Central memory CD8-positive, alpha-beta T cell (primary cell): Measurements from ENCODE around the gene UBE2J2.

Source experiments
- ATAC-seq: fragments of 150-1000 bp; cut with Tn5 transposase; replicated peaks from 2 replicates; pipeline ENCODE4 v1.10.0; 2022; ENCODE audit warnings: mild to moderate bottlenecking, moderate FRiP score, moderate number of reproducible peaks; ENCODE audit not compliant: poor library complexity, severe bottlenecking; ENCODE audit errors: extremely low read depth
- DNase-seq, 2 donors: peaks; one replicate each; pipeline ENCODE4 v3.0.0; 2021; ENCODE audit warnings: low spot score in 2 of 2
- H3K27ac Mint-ChIP-seq: one replicate; pipeline ENCODE4 v1.8.0; 2022; ENCODE audit warnings: low read depth, mild to moderate bottlenecking, moderate library complexity, mixed read lengths
- H3K27me3 Mint-ChIP-seq: one replicate; pipeline ENCODE4 v1.8.0; 2022; ENCODE audit warnings: mixed read lengths
- H3K36me3 Mint-ChIP-seq: one replicate; pipeline ENCODE4 v1.8.0; 2022; ENCODE audit warnings: mild to moderate bottlenecking, moderate library complexity, mixed read lengths; ENCODE audit not compliant: insufficient read depth
- H3K4me1 Mint-ChIP-seq: one replicate; pipeline ENCODE4 v1.8.0; 2022; ENCODE audit warnings: mixed read lengths
- H3K4me3 Mint-ChIP-seq: one replicate; pipeline ENCODE4 v1.8.0; 2022; ENCODE audit warnings: mild to moderate bottlenecking, moderate library complexity, mixed read lengths
- H3K9me3 Mint-ChIP-seq: one replicate; pipeline ENCODE4 v1.8.0; 2022; ENCODE audit warnings: mixed read lengths

Gene UBE2J2

GRCh38 chr1:1231400-1232207, 42.0 kb downstream of the UBE2J2 start, which contains the start of gene SDF4:
Gene SDF4 (minus strand): TSS chr1:1232001. CDS start chr1:1228772, 3,229 bp downstream.
- H3K27me3 Mint-ChIP-seq, result no peaks in the 10 kb centered on the region
- H3K4me3 Mint-ChIP-seq, result peak within 1 kb of the TSS; percentile 87
- ATAC-seq (peak; percentile 98), DNase-seq (peak; percentile 90 to 93)
- H3K27ac Mint-ChIP-seq, result peak within 1 kb of the TSS; percentile 76
- no peaks in the 10 kb centered on the region for H3K9me3 Mint-ChIP-seq
- H3K4me1 Mint-ChIP-seq, result peaks cover 31% of the 10 kb centered on the region
- peaks cover 13% of the 10 kb centered on the region for H3K36me3 Mint-ChIP-seq

GRCh38 chr1:1230656-1231399, 42.8 kb downstream of the UBE2J2 start:
- H3K36me3 Mint-ChIP-seq, result peaks cover 16% of the 10 kb centered on the region
- no peaks in the 10 kb centered on the region for H3K27me3 Mint-ChIP-seq
- DNase-seq (no peak), ATAC-seq (no peak)
- peak overlapping the region; percentile 76 for H3K27ac Mint-ChIP-seq
- H3K4me1 Mint-ChIP-seq, result peaks cover 32% of the 10 kb centered on the region
- peak overlapping the region; percentile 87 for H3K4me3 Mint-ChIP-seq
- no peaks in the 10 kb centered on the region for H3K9me3 Mint-ChIP-seq

GRCh38 chr1:1229770-1230169, 43.9 kb downstream of the UBE2J2 start:
- H3K27ac Mint-ChIP-seq, result no peak overlapping the region
- peaks cover 37% of the 10 kb centered on the region for H3K4me1 Mint-ChIP-seq

GRCh38 chr1:1228596-1229321, 44.9 kb downstream of the UBE2J2 start:
- no peaks in the 10 kb centered on the region for H3K27me3 Mint-ChIP-seq
- no peaks in the 10 kb centered on the region for H3K9me3 Mint-ChIP-seq
- H3K4me3 Mint-ChIP-seq, result no peak overlapping the region
- H3K36me3 Mint-ChIP-seq, result peaks cover 22% of the 10 kb centered on the region
- DNase-seq (no peak), ATAC-seq (no peak)
- no peak overlapping the region for H3K27ac Mint-ChIP-seq
- H3K4me1 Mint-ChIP-seq, result peaks cover 27% of the 10 kb centered on the region

More at GRCh38 chr1:1229770-1230169, 43.9 kb downstream of the UBE2J2 start:
- no peaks in the 10 kb centered on the region for H3K27me3 Mint-ChIP-seq
- no peak for DNase-seq
- H3K4me3 Mint-ChIP-seq, result peak overlapping the region; percentile 39
- no peak for ATAC-seq
- H3K9me3 Mint-ChIP-seq, result no peaks in the 10 kb centered on the region
- H3K36me3 Mint-ChIP-seq, result peaks cover 19% of the 10 kb centered on the region

GRCh38 chr1:1228187-1228586, 45.5 kb downstream of the UBE2J2 start:
- ATAC-seq (no peak), DNase-seq (no peak)
- no peaks in the 10 kb centered on the region for H3K9me3 Mint-ChIP-seq

GRCh38 chr1:1227386-1227785, 46.3 kb downstream of the UBE2J2 start:
- no peaks in the 10 kb centered on the region for H3K27me3 Mint-ChIP-seq
- no peak overlapping the region for H3K4me3 Mint-ChIP-seq
- no peak overlapping the region for H3K27ac Mint-ChIP-seq
- peaks cover 30% of the 10 kb centered on the region for H3K4me1 Mint-ChIP-seq
- ATAC-seq (no peak), DNase-seq (no peak)
- no peaks in the 10 kb centered on the region for H3K9me3 Mint-ChIP-seq
- peaks cover 33% of the 10 kb centered on the region for H3K36me3 Mint-ChIP-seq

More at GRCh38 chr1:1228187-1228586, 45.5 kb downstream of the UBE2J2 start:
- Mint-ChIP-seq H3K27ac (no peak overlapping the region), H3K27me3 (no peaks in the 10 kb centered on the region), H3K4me1 (peaks cover 24% of the 10 kb centered on the region), H3K4me3 (no peak overlapping the region), H3K36me3 (peaks cover 25% of the 10 kb centered on the region)

GRCh38 chr1:1226566-1227362, 46.9 kb downstream of the UBE2J2 start:
- peaks cover 33% of the 10 kb centered on the region for H3K36me3 Mint-ChIP-seq

GRCh38 chr1:1225913-1226312, 47.7 kb downstream of the UBE2J2 start:
- Mint-ChIP-seq H3K36me3 (peaks cover 31% of the 10 kb centered on the region), H3K4me3 (no peak overlapping the region), H3K9me3 (no peaks in the 10 kb centered on the region), H3K27ac (no peak overlapping the region), H3K27me3 (no peaks in the 10 kb centered on the region), H3K4me1 (peaks cover 27% of the 10 kb centered on the region)
- DNase-seq, result no peak
- ATAC-seq, result no peak

More at GRCh38 chr1:1226566-1227362, 46.9 kb downstream of the UBE2J2 start:
- Mint-ChIP-seq H3K4me1 (peaks cover 30% of the 10 kb centered on the region), H3K27ac (no peak overlapping the region), H3K4me3 (no peak overlapping the region), H3K27me3 (no peaks in the 10 kb centered on the region), H3K9me3 (no peaks in the 10 kb centered on the region)
- DNase-seq (no peak), ATAC-seq (no peak)

- Mint-ChIP-seq H3K4me1 (peaks cover 23% of the 10 kb centered on the region), H3K27me3 (no peaks in the 10 kb centered on the region), H3K27ac (no peak overlapping the region), H3K9me3 (no peaks in the 10 kb centered on the region), H3K4me3 (no peak overlapping the region), H3K36me3 (peaks cover 31% of the 10 kb centered on the region)
- DNase-seq (no peak), ATAC-seq (no peak)
These were observed 48.3 kb downstream of the UBE2J2 start for GRCh38 chr1:1225238-1225845.

- H3K27ac Mint-ChIP-seq, result peak overlapping the region; percentile 76
- ATAC-seq, result no peak
- no peak overlapping the region for H3K4me3 Mint-ChIP-seq
- no peaks in the 10 kb centered on the region for H3K27me3 Mint-ChIP-seq
- peaks cover 19% of the 10 kb centered on the region for H3K4me1 Mint-ChIP-seq
- DNase-seq, result no peak
- H3K9me3 Mint-ChIP-seq, result no peaks in the 10 kb centered on the region
- H3K36me3 Mint-ChIP-seq, result peaks cover 35% of the 10 kb centered on the region
These were observed 49.8 kb downstream of the UBE2J2 start for GRCh38 chr1:1223891-1224290.

GRCh38 chr1:1223321-1223720, 50.3 kb downstream of the UBE2J2 start:
- no peak overlapping the region for H3K4me3 Mint-ChIP-seq
- peaks cover 34% of the 10 kb centered on the region for H3K36me3 Mint-ChIP-seq
- no peak for ATAC-seq

More at GRCh38 chr1:1223321-1223720, 50.3 kb downstream of the UBE2J2 start:
- Mint-ChIP-seq H3K4me1 (peaks cover 19% of the 10 kb centered on the region), H3K27me3 (no peaks in the 10 kb centered on the region), H3K9me3 (no peaks in the 10 kb centered on the region), H3K27ac (peak overlapping the region; percentile 76)
- DNase-seq, result no peak
